GM12878 (cell line): ENCODE measurements around the gene ATG101. TPM values are rescaled to one million over a fixed set of nuclear protein-coding genes. Genes with fewer than 3 reads are reported as not detected.
A peak's percentile ranks its signal among the peaks of the same experiment; 100 is the strongest.

Source experiments
- BHLHE40 ChIP-seq, 2 experiments: fragments of 450-650 bp in 1 of 2; IDR thresholded peaks; 2 replicates each; pipeline ENCODE4 v1.6.1; 2011 to 2017; ENCODE audit warnings: low read depth in 2 of 2, borderline replicate concordance in 1 of 2, improper control_type of control experiment in 1 of 2, low read length in 1 of 2, mild to moderate bottlenecking in 1 of 2
- HDGF ChIP-seq: fragments of 450-650 bp; IDR thresholded peaks from 2 replicates; pipeline ENCODE4 v1.6.1; 2016; ENCODE audit warnings: antibody characterized with exemption
- MAX ChIP-seq: IDR thresholded peaks from 2 replicates; pipeline ENCODE4 v1.6.1; 2012; ENCODE audit warnings: low read depth, low read length, improper control_type of control experiment
- MEF2B ChIP-seq: fragments of 450-650 bp; IDR thresholded peaks from 2 replicates; pipeline ENCODE4 v1.6.1; 2018; ENCODE audit warnings: mild to moderate bottlenecking, moderate library complexity; ENCODE audit not compliant: partially characterized antibody, poor library complexity, severe bottlenecking
- MTA3 ChIP-seq: IDR thresholded peaks from 2 replicates; pipeline ENCODE4 v1.6.1; 2012; ENCODE audit warnings: low read length, inconsistent platforms, borderline replicate concordance
- NR2C1 ChIP-seq: fragments of 450-650 bp; IDR thresholded peaks from 2 replicates; pipeline ENCODE4 v1.6.1; 2017; ENCODE audit warnings: antibody characterized with exemption, mild to moderate bottlenecking, moderate library complexity
- NRF1 ChIP-seq: conservative IDR thresholded peaks from 2 replicates; pipeline ENCODE4 v1.6.1; 2011; ENCODE audit warnings: mild to moderate bottlenecking, low read depth, low read length, improper control_type of control experiment
- PAX5 ChIP-seq: IDR thresholded peaks from 2 replicates; pipeline ENCODE4 v1.6.1; 2011; ENCODE audit warnings: low read depth, low read length, borderline replicate concordance
- PBX3 ChIP-seq: IDR thresholded peaks from 2 replicates; pipeline ENCODE4 v1.6.1; 2011; ENCODE audit warnings: mild to moderate bottlenecking, low read depth, low read length, moderate library complexity; ENCODE audit not compliant: insufficient replicate concordance
- POLR2A ChIP-seq: IDR thresholded peaks from 2 replicates; pipeline ENCODE4 v1.6.1; 2011; ENCODE audit warnings: low read depth, mild to moderate bottlenecking, low read length
- POLR2AphosphoS5 ChIP-seq: IDR thresholded peaks from 2 replicates; pipeline ENCODE4 v1.6.1; 2011; ENCODE audit warnings: mild to moderate bottlenecking, low read length, inconsistent platforms
- PRDM15 ChIP-seq: fragments of 450-650 bp; formaldehyde crosslinking; IDR thresholded peaks from 2 replicates; pipeline ENCODE4 v1.4.0; 2020; ENCODE audit warnings: mild to moderate bottlenecking, moderate library complexity
- REST ChIP-seq: IDR thresholded peaks from 2 replicates; pipeline ENCODE4 v1.6.1; 2012; ENCODE audit warnings: mild to moderate bottlenecking, low read depth, low read length
- SIN3A ChIP-seq: IDR thresholded peaks from 2 replicates; pipeline ENCODE4 v1.6.1; 2012; ENCODE audit warnings: low read depth, low read length, improper control_type of control experiment
- SMARCA5 ChIP-seq: fragments of 450-650 bp; IDR thresholded peaks from 2 replicates; pipeline ENCODE4 v1.6.1; 2017; ENCODE audit warnings: mild to moderate bottlenecking
- SPI1 ChIP-seq: IDR thresholded peaks from 2 replicates; pipeline ENCODE4 v1.6.1; 2011; ENCODE audit warnings: low read depth, mild to moderate bottlenecking, low read length, moderate library complexity, borderline replicate concordance; ENCODE audit not compliant: insufficient read depth
- TCF12 ChIP-seq: IDR thresholded peaks from 2 replicates; pipeline ENCODE4 v1.6.1; 2011; ENCODE audit warnings: low read depth, mild to moderate bottlenecking, low read length
- USF1 ChIP-seq: IDR thresholded peaks from 2 replicates; pipeline ENCODE4 v1.6.1; 2011; ENCODE audit warnings: borderline replicate concordance, low read depth, mild to moderate bottlenecking, moderate library complexity, mixed read lengths, low read length; ENCODE audit not compliant: insufficient read depth; ENCODE audit errors: extremely low read length
- polyA plus RNA-seq, 11 experiments: library from polyadenylated mRNA; depleted of rRNA in 4 of 11; unstranded in 6 of 11; stranded (reverse) in 5 of 11; fragments of >200 nt; fragmentation: Nextera tagmentation in 4 of 11; fragmentation: Illumina TruSeq in 1 of 11; extraction: Ambion mirVana in 4 of 11; extraction: Trizol in 1 of 11; gene quantifications; 1 replicate in 1 of 11; 2 replicates in 10 of 11; pipeline versions ENCODE4 v1.2.1 to v1.2.3, GENCODE V29; 2011 to 2016; ENCODE audit warnings: inconsistent platforms in 2 of 11, missing spikeins in 2 of 11, low read depth in 1 of 11
- total RNA-seq, 4 experiments: library from RNA; depleted of rRNA in 3 of 4; stranded (reverse); fragments of >200 nt in 3 of 4; fragmentation: Illumina TruSeq in 1 of 4; extraction: Trizol in 1 of 4; gene quantifications; 2 replicates each; pipeline versions ENCODE4 v1.2.1 to v1.2.3, GENCODE V29; 2013 to 2021

The ATG101 gene
- total and polyA plus RNA-seq, 10 of the 15 experiments (the other 5 are each of a cell fraction or from before 2014, with no cell fraction given), result 2.7 to 49.8 (median 35.3) TPM

- TF ChIP-seq POLR2AphosphoS5, result no peak
- TF ChIP-seq HDGF, result no peak
- no peak for TF ChIP-seq REST
- no peak for TF ChIP-seq SIN3A
- no peak for TF ChIP-seq PBX3
- no peak for TF ChIP-seq SPI1
- no peak for TF ChIP-seq BHLHE40 (IDR thresholded peaks at IDR 0.05; ENCODE audit: borderline replicate concordance in 1 of 2, low read depth in 2 of 2, low read length in 1 of 2)
- no peak for TF ChIP-seq NRF1
- TF ChIP-seq MEF2B, result peak; percentile 36
- no peak for TF ChIP-seq POLR2A
- TF ChIP-seq USF1, result no peak
- no peak for TF ChIP-seq PRDM15
- TF ChIP-seq TCF12, result peak; percentile 97
- no peak for TF ChIP-seq MTA3
- TF ChIP-seq PAX5, result no peak
- no peak for TF ChIP-seq MAX
- no peak for TF ChIP-seq SMARCA5
- no peak for TF ChIP-seq NR2C1
These were observed 52.2 kb downstream of the ATG101 start (continued) for GRCh38 chr12:52121824-52122539.
